SK-N-DZ (cell line): ENCODE data around the gene TRMO.

Experiments used
- DNase-seq: peaks from one replicate; pipeline ENCODE4 v3.0.0-alpha.2; 2015; ENCODE audit warnings: low spot score

TRMO gene

DNA sequence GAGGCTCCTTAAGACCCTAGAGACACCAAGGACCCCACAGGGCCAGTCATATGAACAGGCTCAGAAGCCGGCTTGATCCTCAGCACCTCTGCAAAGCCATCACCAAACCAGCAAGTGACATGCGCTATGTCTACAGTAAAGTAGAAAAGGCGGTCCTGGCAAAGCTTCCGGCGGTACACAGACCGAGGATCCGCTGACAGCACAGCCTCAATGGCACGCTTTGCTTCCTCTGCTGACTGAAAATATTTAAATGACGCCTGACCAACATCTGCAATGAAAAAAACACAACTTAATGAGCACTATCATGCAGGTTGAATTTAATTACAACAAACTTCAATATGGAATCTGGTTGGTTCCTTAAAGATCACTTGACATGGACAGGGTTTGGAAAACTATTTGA is 17.6 kb downstream of the TRMO start:
- DNase-seq, result no peak

DNA sequence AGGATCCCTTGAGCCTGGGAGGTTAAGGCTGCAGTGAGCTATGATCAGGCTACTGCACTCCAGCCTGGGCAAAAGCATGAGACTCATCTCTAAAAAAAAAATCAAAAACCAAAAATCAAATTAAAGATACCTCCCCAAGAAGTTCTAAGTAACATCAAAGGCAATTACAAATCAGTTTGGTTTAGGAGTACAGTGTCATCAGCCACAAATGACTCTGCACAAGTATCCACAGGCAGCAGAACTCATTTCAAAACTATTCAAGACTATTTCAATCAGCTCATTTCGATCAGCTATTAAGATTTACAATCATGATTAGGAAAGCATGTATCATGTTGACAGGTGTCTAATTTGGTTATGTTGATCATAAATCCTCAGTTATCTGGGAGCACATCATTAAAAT is 19.1 kb downstream of the TRMO start:
- DNase-seq, result no peak

DNA sequence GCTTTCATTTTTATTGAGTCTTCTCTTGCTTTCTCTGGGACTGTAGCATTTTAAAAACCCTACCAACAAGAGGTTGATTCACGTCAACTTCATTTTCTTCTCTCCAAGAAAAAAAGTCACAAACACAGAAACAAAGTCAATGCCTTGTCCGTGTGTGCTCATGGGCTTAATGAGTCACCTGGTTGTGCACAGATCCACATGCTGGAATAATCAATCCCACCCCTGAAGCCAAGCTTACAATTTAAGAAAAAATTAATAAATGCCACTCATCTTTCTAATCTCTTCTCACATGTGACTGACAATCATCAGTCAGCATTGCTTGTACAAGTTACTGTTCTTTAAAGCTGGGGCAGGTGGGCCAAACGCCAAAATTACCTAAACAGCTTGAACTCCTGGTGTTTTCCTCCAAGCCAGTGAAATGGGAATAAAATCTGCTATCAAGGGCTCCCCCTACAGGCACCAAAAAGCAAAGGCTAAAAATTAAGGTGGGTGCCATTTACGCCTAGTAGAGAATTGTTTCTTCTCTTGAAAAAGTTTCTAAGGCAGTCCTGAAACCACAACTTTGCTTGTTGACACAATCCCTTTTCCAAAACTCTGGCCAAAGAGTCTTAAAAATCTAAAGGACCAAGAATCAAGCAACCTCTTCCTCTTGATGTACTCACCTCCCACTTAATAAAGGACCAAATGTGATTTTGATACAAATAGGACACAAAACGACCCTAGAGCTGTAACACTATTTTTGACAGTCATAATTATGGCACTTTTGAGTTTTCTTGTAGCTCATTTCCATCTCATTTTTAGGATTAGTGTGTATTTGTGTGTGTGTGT is 21.3 kb downstream of the TRMO start:
- DNase-seq, result peak; percentile 24

DNA sequence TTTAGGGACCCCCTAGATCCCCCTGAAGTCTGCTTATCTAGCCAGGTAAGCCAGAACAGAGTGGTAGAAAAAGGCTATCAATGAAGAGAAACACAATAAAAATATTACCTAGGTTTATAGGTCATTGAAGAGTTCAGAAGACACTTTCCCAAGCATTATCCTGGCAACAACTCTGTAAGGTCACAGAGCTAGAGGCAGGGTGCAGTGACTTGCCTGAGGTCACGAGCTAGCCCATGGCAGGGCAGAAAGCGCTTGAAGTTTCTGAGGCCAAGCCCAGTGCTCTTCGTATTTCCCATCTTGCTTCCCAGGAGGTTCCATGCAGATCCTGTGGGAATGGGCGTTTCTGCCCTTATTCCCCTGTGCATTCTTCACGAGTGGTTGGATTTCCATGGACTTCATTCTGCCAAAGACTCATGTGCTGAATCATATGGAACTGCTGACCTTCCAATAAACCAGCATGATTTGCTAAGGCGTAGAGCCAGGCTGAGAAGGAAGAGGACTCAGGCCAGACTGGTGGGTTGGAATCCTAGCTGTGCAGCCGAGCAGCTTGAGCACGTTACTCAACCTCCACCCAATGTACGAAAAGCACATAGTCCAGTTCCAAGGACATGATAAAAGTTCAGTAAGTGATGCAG is 22.1 kb downstream of the TRMO start:
- DNase-seq, result no peak

DNA sequence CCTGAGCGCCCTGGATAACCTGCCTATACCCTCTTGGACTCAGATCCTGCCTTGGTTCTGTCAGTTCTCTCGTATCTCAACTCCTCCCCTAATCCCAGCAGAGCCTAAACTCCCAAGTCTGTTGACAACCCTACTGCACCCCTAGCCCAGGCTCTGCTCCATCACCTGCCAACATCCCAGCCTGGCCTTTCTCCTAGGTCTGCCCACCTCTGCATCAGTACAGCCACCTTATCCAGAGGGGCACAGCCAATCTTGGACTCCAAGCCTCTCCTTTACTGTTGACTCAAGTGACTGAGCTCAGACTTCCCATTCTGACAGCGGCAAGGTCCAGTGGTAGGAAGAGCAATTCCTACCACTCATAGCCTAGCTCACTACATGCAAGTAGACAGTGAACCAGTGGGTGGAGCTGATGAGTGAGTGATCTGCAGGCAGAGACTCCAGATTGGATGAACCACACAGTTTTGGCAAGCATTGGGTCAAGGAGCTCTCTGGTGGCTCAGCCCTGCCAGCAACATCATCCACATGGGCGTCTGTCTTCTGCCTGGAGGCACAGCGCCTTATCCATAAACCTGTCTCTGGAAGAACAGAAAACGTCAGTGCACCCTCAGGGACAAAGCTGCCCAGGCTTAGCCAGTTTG is 26.5 kb downstream of the TRMO start:
- DNase-seq, result no peak

DNA sequence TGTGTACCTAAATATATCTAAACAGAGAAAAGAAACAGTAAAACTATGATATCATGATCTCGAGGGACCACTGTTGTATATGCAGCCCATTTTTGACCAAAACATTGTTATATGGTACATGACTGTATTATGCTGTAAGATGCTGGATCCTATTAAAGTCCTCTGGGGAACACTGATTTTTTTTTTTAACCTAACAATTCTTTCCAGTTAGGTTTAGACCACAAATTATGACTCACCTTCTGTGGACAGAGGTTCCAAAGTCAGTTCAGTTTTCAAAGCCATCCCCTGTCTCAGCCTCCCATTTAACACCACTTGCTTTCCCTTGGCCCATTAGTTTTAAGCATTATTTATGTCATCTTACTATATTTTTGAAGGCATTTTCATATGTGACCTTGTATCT is 27.1 kb downstream of the TRMO start:
- DNase-seq, result no peak

DNA sequence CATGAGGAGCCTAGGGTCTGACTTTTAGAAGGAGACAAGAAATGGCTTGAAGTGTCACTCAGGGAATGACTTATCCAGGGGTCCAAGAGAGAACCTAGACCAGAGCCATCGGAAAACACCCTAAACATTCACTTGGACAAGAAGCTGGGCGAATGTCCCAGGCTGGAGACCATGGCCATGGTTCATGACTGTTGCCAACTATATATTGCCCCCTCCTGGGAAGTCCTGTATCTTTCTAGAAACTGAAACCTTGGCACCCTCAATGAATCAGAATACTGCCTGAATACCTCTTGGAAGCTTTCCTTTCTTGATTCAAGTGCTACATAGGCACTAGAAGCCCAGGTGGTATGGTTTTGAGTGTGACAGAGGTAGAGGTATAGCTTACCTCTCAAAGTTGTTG is 29.9 kb downstream of the TRMO start:
- no peak for DNase-seq

DNA sequence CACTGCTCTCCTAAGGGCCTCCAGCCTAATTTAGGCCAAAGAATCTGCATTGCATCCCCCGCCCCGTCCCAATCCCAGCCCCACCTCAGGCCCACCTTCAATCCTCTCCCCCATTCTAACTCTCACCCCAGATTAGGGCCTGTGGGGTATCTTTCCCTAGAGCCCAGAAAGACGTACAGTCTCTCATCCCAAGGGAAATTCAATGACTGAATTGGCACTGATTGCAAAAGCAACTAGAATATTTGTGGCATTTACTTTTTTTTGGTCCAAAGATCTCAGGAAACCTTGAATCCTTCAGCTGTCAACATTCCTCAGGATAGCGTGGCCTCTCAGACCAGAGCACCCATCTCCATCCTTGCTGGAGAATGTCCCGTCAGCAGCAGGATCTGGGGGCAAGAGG is 30.6 kb downstream of the TRMO start:
- DNase-seq, result no peak

DNA sequence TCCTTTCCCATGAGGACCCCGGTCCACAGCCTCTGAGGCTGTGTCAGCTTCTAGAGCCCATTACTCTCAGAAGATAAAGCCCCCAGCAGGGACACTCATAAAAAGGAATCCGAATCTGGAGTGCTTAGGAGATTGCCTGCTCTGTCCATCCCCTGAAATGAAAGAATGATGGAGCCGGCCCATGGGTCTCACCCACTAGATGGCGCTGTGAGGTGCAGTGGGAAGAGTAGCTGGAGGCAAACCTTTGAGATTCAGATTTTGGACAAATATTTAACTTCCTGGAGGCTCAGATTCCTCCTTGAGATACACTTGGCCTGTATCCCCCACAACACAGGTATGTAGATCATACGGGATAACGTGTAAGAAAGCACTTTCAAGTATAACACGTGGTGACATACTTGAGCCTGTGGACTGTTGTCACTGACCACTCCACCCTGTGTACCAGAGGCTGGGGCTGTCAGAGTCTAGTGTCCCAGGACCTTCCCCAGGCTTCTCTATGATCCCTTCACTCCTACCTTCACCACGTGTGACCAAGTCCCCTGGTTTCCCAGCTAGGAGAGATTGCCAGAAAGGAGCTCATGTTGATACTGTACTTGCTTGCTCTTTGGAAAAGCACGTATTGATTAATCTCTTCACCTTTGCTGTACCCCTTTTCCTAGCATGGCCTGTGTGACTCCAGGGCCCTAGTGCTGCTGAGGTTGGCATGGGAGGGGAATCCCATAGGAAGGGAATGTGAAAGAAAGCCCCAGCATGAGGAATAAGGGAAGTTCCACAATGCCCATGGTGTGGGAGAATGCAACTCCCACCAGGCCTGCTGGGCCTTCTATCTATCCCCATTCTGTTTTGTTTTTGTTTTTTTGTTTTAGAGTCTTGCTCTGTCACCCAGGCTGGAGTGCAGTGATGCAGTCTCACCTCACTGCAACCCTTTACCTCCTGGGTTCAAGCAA is 32.1 kb downstream of the TRMO start:
- DNase-seq, result no peak

DNA sequence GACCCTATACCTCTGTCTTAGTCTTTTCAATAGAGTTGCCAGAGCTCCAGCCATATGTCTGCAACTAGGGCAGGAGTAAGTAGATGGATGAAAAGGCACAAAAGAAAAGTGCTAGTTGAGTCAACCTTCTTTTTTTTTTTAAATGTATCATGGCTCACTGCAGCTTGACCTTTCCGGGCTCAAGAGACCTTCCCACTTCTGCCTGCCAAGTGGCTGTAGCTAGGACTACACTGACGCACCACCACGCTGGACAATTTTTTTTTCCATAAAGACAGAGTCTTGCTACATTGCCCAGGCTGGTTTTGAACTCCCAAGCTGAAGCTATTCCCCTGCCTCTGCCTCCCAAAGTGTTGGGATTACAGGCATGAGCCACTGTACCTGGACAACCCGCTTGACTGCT is 42.0 kb downstream of the TRMO start:
- no peak for DNase-seq

DNA sequence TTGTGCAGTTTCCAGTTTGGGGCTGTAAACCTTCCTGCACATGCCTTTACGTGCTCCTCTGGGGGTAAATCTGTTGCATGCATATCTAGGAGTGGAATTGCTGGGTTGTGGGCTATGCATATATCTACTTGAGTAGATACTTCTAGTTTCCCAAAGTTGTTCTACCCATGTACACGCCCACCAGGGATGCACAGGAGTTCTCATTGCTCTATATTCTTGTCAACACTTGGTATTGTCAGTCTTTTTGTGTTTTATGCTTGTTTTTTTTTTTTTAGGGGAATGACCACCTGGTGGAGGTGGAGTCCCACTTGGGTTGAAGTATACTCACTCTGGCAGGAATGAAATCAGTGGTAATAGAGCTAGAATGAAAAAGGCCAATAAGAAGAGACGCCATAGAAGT is 46.2 kb downstream of the TRMO start:
- DNase-seq, result no peak

DNA sequence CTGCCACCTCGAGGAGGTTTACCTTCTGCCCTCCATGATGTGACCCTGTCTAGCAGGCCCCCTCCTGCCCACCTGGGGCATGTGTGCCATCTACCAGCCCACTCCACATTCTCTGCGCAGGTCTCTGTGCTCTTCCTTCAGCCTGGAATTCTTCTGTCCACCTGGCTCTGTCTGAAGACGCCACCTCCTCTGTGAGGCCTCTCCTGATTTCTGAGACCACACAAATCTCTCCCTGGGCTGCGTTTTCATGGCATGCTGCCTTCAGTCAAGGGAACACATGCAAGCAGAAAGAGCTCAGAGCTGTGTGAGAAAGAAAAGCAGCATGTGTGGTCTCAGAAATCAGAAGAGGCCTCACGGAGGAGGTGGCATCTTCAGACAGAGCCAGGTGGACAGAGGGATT is 47.2 kb downstream of the TRMO start:
- no peak for DNase-seq

DNA sequence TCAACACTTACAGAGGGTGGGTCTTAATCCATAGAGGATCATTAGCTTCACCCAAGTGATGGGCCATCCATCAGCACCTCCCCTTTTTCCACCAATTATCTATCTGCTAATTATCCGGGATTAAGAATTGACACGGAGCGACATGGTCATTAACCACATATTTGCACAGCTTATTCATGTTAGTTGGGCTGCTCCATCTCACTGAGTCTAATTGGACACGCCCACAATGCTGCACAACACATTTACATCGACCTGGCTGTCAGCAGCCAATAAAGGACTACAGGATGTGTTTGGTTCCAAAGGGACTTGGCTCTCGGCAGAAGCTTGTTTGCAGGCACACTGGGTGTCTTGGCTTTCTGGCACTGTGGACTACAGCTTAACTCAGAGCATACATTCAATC is 47.7 kb downstream of the TRMO start:
- no peak for DNase-seq

DNA sequence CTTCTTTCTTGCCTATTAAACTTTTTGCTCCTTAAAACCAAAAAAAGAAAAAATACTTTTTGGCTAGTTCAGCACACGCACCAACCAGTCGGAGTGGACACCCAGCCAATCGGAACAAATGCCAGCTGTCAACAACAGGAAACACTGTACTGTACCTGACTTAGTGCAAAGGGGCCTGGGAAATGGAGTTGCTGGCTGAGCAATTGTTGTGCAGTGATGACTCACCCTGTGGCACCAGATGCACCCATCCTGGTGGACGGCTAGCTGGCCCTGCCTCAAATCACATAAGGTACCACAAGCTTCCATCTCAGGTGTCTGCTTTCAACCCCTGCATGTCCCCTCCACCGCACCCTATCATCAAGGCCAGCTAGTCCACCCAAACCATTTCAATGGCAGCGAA is 48.4 kb downstream of the TRMO start:
- no peak for DNase-seq

DNA sequence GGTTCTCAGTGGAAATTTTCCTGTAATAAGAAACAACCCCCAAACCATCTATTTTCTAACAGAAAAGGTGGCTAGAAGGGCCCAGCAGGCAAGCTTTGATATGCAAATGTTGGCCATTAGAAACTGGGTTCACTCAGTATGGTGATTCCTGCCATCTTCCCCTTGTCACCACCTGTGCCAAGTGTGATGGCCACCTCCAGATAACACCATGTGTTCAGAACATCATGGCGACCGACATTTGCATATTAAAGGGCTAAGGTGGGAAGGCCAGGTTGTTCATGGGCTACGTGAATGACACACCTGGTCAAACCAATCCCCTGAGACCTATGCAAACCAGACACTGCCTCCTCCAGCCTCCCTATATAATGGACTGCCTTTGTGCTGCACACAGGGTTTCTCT is 48.9 kb downstream of the TRMO start:
- DNase-seq, result no peak

DNA sequence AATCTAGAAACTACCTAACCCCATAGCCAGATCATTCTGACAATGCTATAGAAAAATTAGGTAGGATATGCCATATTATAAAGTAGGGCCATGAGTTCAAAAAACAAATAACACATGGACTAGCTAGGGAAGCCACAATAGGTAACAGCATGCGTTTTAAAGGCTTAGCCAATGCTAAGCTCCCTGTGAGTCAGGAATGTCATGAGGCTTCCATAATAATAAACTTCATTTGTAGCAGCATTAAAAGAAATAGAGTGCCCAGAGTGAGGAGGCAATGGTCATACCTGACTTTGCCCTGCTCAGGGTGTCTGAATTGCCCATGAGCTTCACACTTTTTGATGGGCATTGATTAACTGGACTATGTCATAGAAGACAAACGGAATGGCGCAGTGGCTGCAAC is 53.4 kb downstream of the TRMO start:
- no peak for DNase-seq

DNA sequence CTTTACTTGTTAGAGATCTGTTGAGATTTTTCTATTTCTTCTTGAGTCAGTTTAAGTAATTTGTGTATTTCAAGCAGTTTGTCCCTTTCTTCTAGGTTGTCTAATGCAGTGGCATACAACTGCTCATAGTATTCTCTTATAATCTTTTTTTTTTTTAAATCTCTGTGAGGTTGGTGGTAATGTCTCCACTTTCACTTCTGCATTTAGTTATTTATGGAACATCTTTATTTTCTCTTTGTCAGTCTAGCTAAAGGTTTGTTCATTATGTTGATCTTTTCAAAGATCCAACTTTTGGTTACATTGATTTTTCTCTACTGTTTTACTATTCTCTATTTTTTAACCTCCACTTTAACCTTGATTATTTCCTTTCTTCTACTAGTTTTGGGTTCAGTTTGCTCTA is 55.5 kb downstream of the TRMO start:
- DNase-seq, result no peak

DNA sequence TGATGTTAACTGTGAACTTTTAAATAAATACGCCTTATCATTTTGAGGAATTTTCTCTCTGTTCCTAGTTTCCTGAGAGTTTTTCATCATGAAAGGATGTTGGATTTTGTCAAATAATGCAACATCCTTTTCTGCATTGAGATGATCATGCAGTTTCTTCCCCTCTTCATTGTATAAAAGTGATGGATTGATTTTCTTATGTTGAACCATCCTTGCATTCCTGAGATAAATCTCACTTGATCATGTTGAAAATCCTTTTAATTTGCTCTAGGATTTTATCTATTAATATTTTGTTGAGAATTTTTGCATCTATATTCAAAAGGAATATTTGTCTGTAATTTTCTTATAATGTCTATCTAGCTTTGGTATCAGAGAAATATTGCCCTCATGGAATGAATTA is 56.0 kb downstream of the TRMO start:
- DNase-seq, result no peak

DNA sequence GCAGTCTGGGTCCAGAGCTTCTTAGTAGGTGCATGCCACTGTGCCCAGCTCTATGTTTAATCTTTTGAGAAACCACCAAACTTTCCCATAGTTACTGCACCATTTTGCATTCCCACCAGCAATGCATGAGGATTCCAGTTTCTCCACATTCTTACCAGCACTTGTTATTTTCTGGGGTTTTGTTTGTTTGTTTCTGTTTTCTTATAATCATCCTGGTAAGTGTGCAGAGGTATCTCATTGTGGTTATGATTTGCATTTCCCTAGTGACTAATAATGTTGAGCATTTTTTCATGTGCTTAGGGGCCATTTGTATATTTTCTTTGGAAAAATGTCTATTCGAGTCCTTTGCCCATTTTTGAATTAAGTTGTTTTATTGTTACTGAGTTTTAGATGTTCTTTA is 57.9 kb downstream of the TRMO start:
- no peak for DNase-seq

DNA sequence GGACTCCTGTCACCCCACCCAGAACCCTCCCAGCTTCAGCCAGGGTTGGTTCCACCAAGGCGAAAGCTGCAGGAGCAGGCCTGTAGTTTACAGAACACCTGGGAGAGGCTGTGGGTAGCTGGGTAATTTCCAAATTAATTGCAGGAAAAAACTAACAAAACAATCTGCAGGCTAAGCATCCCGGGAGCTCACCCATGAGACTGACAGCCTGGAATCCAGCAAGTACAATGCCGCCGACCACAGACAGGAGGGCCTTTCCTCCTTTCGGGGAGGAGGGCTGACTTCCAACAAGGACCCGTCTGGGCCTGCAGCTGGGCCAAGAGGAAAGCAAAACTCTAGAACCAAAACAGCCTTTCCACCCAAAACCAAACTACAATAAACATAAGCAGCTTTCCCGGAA is 59.0 kb downstream of the TRMO start:
- no peak for DNase-seq

DNA sequence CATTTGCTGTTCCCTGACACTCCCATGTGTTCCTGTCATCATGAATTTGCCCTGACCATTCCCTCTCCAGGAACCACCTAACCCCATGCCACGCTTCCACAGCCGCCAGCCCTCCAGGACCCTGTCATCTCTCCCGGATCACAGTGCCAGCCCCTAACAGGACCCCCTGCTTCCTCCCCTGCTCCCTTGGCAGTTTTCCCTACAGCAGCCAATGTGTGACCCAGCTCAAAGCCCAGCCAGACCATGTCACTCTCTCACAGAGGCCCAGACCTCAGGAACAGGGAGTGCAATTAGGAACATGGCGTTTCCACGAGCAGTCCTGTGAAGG is 61.2 kb downstream of the TRMO start:
- no peak for DNase-seq
